Measurements from ENCODE around the gene ARHGEF39. TPM values are rescaled to one million over a fixed set of nuclear protein-coding genes. Genes with fewer than 3 reads are reported as not detected.

Gene ARHGEF39
- total and polyA plus RNA-seq, 10 of the 15 experiments (the other 5 are each of a cell fraction or from before 2014, with no cell fraction given), result 2.0 to 28.9 (median 13.2) TPM

GRCh38 chr9:35695943-35696401 lies 31.0 kb upstream of the ARHGEF39 start:
- in situ Hi-C loops (cut with MboI), result no loop called here
- RAD21 ChIA-PET (ENCODE audit: unreplicated experiment), result interaction anchor here (1.0 to 2.8 kb wide), 23 partner anchors 9 to 186 kb away, joined by 3 to 25 read pairs (median 5); partner anchors contain the start of genes ARHGEF39, CCDC107, CREB3 and RGP1
- no TSS peak for BruUV-seq (replicated peaks)
- Histone ChIP-seq H3K4me1 (ENCODE audit: control insufficient read depth, insufficient read depth, low read length) (peaks cover 3% of the 10 kb centered on the region; the same call in 1 of the 2 replicates), H2AFZ (ENCODE audit: control insufficient read depth, low read depth, low read length) (no peak overlapping the region), H3K4me2 (ENCODE audit: control insufficient read depth, insufficient read depth) (no peak overlapping the region), H3K4me3 (no peak overlapping the region), H3K36me3 (ENCODE audit: control insufficient read depth in 2 of 2, insufficient read depth in 2 of 2, low read length in 1 of 2) (peaks cover 32 to 41% of the 10 kb centered on the region in 2 experiments), H3K79me2 (ENCODE audit: control insufficient read depth, insufficient read depth, low read length) (no peaks in the 10 kb centered on the region), H3K27me3 (replicated peaks in 1 of 2; ENCODE audit: control insufficient read depth in 2 of 2, insufficient read depth in 2 of 2, low read length in 1 of 2) (no peaks in the 10 kb centered on the region), H3K9me3 (replicated peaks; ENCODE audit: control insufficient read depth, insufficient read depth, low read length) (no peaks in the 10 kb centered on the region), H3K9ac (ENCODE audit: control insufficient read depth, insufficient read depth, low read length) (no peak overlapping the region), H3K27ac (ENCODE audit: control insufficient read depth, insufficient read depth) (no peak overlapping the region), H4K20me1 (ENCODE audit: control insufficient read depth, insufficient read depth) (no peaks in the 10 kb centered on the region)
- WGBS (ENCODE audit: insufficient coverage, insufficient replicate concordance, low lambda C conversion rate, missing lambda C conversion rate), result 100% methylated on average over 3 of the region's 3 CpGs
- FAIRE-seq, result no peak
- POLR2A ChIA-PET, result interaction anchor here (0.7 to 2.2 kb wide), 10 partner anchors 8 to 52 kb away, joined by 3 to 11 read pairs (median 6); partner anchors contain the start of genes ARHGEF39 and TLN1
- DNase-seq (ENCODE audit: low read depth, low spot score), result no peak
- SMC1A ChIA-PET (ENCODE audit: uncharacterized antibody, unreplicated experiment), result interaction anchor here (0.6 to 5.1 kb wide), 26 partner anchors 8 to 186 kb away, joined by 3 to 65 read pairs (median 4); partner anchors contain the start of genes ARHGEF39, CCDC107, GBA2 and HINT2
- TF ChIP-seq CREB1 (IDR thresholded peaks at IDR 0.05; ENCODE audit: low read depth) (no peak), HDAC6 (IDR thresholded peaks at IDR 0.05; ENCODE audit: unreplicated experiment) (no peak), GABPA (IDR thresholded peaks at IDR 0.05; ENCODE audit: low read depth) (no peak), TCF12 (IDR thresholded peaks at IDR 0.05; ENCODE audit: low read depth, low read length) (no peak), ZNF207 (IDR thresholded peaks at IDR 0.05; ENCODE audit: borderline replicate concordance) (no peak), CREM (IDR thresholded peaks at IDR 0.05; ENCODE audit: low read depth) (no peak), ZNF622 (IDR thresholded peaks at IDR 0.05) (no peak), ASH2L (IDR thresholded peaks at IDR 0.05; ENCODE audit: borderline replicate concordance, low read depth) (no peak), BACH1 (IDR thresholded peaks at IDR 0.05; ENCODE audit: borderline replicate concordance) (no peak), NFYA (IDR thresholded peaks at IDR 0.05; ENCODE audit: borderline replicate concordance, low read depth, low read length) (no peak), SMARCA5 (IDR thresholded peaks at IDR 0.05) (no peak), YBX1 (IDR thresholded peaks at IDR 0.05) (no peak), LARP7 (IDR thresholded peaks at IDR 0.05) (no peak), ZBTB40 (IDR thresholded peaks at IDR 0.05; ENCODE audit: borderline replicate concordance) (no peak), ZNF592 (IDR thresholded peaks at IDR 0.05) (no peak), IRF3 (IDR thresholded peaks at IDR 0.05) (no peak)
- intact Hi-C loops (cut with micrococcal nuclease; ENCODE audit: unreplicated experiment), result loop anchor here (1.0 kb wide), 2 partner anchors 33 to 92 kb away; no protein-coding TSS in a partner anchor
- CTCF ChIA-PET, result interaction anchor here (0.8 to 15.2 kb wide), 42 partner anchors 8 to 186 kb away, joined by 3 to 227 read pairs (median 8); partner anchors contain the start of genes ARHGEF39, CA9, CCDC107 and CREB3
- ATAC-seq, result no peak
